Measurements from ENCODE around the gene AFAP1L2. TPM values are rescaled to one million over a fixed set of nuclear protein-coding genes. Genes with fewer than 3 reads are reported as not detected.

AFAP1L2 gene
- total RNA-seq, 2 experiments from 2014 or later: 0.36 to 0.50 TPM

GRCh38 chr10:114399576-114399975, 4.7 kb downstream of the AFAP1L2 start:
- no peak for ATAC-seq (ENCODE audit: poor library complexity)
- Mint-ChIP-seq H3K27ac (no peak overlapping the region), H3K4me3 (no peak overlapping the region), H3K27me3 (peaks cover 81% of the 10 kb centered on the region), H3K9me3 (no peaks in the 10 kb centered on the region), H3K36me3 (ENCODE audit: low read depth) (no peaks in the 10 kb centered on the region), H3K4me1 (ENCODE audit: low read depth) (peaks cover 8% of the 10 kb centered on the region)
- DNase-seq: no peak
- Histone ChIP-seq H3K9me3 (ENCODE audit: control insufficient read depth in 1 of 2, insufficient read depth in 1 of 2, low read length in 2 of 2) (no peaks in the 10 kb centered on the region), H3K4me1 (ENCODE audit: insufficient read depth, low read length) (peaks cover 13% of the 10 kb centered on the region), H3K4me3 (ENCODE audit: low read length) (no peak overlapping the region), H3K27ac (ENCODE audit: low read depth in 1 of 2, low read length in 2 of 2) (no peak overlapping the region), H3K27me3 (ENCODE audit: control insufficient read depth in 1 of 2, insufficient read depth in 2 of 2, low read length in 2 of 2) (peaks cover 53 to 54% of the 10 kb centered on the region in 2 experiments), H3K36me3 (ENCODE audit: insufficient read depth, low read length) (no peaks in the 10 kb centered on the region)
- intact Hi-C loops (cut with DNase I, micrococcal nuclease): no loop called here
- CTCF ChIA-PET: no interaction called here
- POLR2A ChIA-PET: no interaction called here
- no peak for TF ChIP-seq CTCF (IDR thresholded peaks at IDR 0.05)

- Histone ChIP-seq H3K9me3 (ENCODE audit: control insufficient read depth in 1 of 2, insufficient read depth in 1 of 2, low read length in 2 of 2) (no peaks in the 10 kb centered on the region), H3K36me3 (ENCODE audit: insufficient read depth, low read length) (no peaks in the 10 kb centered on the region), H3K4me1 (ENCODE audit: insufficient read depth, low read length) (peaks cover 7% of the 10 kb centered on the region), H3K27ac (ENCODE audit: low read depth in 1 of 2, low read length in 2 of 2) (no peak overlapping the region), H3K27me3 (ENCODE audit: control insufficient read depth in 1 of 2, insufficient read depth in 2 of 2, low read length in 2 of 2) (peaks cover 49 to 52% of the 10 kb centered on the region in 2 experiments), H3K4me3 (ENCODE audit: low read length) (no peak overlapping the region)
- H3K4me3 Mint-ChIP-seq: no peak overlapping the region
- TF ChIP-seq CTCF (IDR thresholded peaks at IDR 0.05): no peak
- intact Hi-C loops (cut with DNase I, micrococcal nuclease): no loop called here
- no peak for ATAC-seq (ENCODE audit: poor library complexity)
- H3K36me3 Mint-ChIP-seq (ENCODE audit: low read depth): no peaks in the 10 kb centered on the region
- H3K27ac Mint-ChIP-seq: no peak overlapping the region
- no peaks in the 10 kb centered on the region for H3K9me3 Mint-ChIP-seq
- POLR2A ChIA-PET: no interaction called here
- no peak for DNase-seq
- H3K27me3 Mint-ChIP-seq: peaks cover 87% of the 10 kb centered on the region
- CTCF ChIA-PET: no interaction called here
- peaks cover 8% of the 10 kb centered on the region for H3K4me1 Mint-ChIP-seq (ENCODE audit: low read depth)
Observed at GRCh38 chr10:114398587-114399331, 5.5 kb downstream of the AFAP1L2 start.

- H3K4me3 ChIP-seq (ENCODE audit: low read length): no peak overlapping the region
- no peaks in the 10 kb centered on the region for H3K4me1 ChIP-seq (ENCODE audit: insufficient read depth, low read length)
- intact Hi-C loops (cut with DNase I, micrococcal nuclease): no loop called here
- no peak for ATAC-seq (ENCODE audit: poor library complexity)
- ChIA-PET POLR2A (no interaction called here), CTCF (no interaction called here)
- H3K27me3 ChIP-seq (ENCODE audit: control insufficient read depth in 1 of 2, insufficient read depth in 2 of 2, low read length in 2 of 2): peaks cover 43 to 46% of the 10 kb centered on the region in 2 experiments
- Mint-ChIP-seq H3K4me3 (no peak overlapping the region), H3K9me3 (no peaks in the 10 kb centered on the region), H3K27ac (no peak overlapping the region), H3K4me1 (ENCODE audit: low read depth) (peaks cover under 1% of the 10 kb centered on the region), H3K36me3 (ENCODE audit: low read depth) (no peaks in the 10 kb centered on the region), H3K27me3 (peaks cover 86% of the 10 kb centered on the region)
- no peak for DNase-seq
- no peak for TF ChIP-seq CTCF (IDR thresholded peaks at IDR 0.05)
- H3K27ac ChIP-seq (ENCODE audit: low read depth in 1 of 2, low read length in 2 of 2): no peak overlapping the region
- no peaks in the 10 kb centered on the region for H3K9me3 ChIP-seq (ENCODE audit: control insufficient read depth in 1 of 2, insufficient read depth in 1 of 2, low read length in 2 of 2)
- H3K36me3 ChIP-seq (ENCODE audit: insufficient read depth, low read length): no peaks in the 10 kb centered on the region
Observed at GRCh38 chr10:114397651-114398145, 6.6 kb downstream of the AFAP1L2 start.
